Left ventricle myocardium inferior (tissue), 1 donor: ENCODE measurements around the gene VSIG8. TPM values are rescaled to one million over a fixed set of nuclear protein-coding genes. Genes with fewer than 3 reads are reported as not detected.

Experiments used
- DNase-seq: peaks from one replicate; pipeline ENCODE4 v3.0.0-alpha.2; 2020
- H3K27ac ChIP-seq: fragments of 200-600 bp; replicated peaks from 2 replicates; pipeline ENCODE4 v1.8.0; 2021
- H3K27me3 ChIP-seq: fragments of 200-600 bp; 2 replicates; pipeline ENCODE4 v1.8.0; 2021; ENCODE audit warnings: low read depth
- H3K36me3 ChIP-seq: fragments of 200-600 bp; 2 replicates; pipeline ENCODE4 v1.8.0; 2021
- H3K4me1 ChIP-seq: fragments of 200-600 bp; 2 replicates; pipeline ENCODE4 v1.8.0; 2021
- H3K4me3 ChIP-seq: fragments of 200-600 bp; 2 replicates; pipeline ENCODE4 v1.8.0; 2021; ENCODE audit warnings: mild to moderate bottlenecking, moderate library complexity
- H3K9me3 ChIP-seq: fragments of 200-600 bp; replicated peaks from 2 replicates; pipeline ENCODE4 v1.8.0; 2021
- CTCF ChIP-seq: fragments of 200-600 bp; IDR thresholded peaks from 2 replicates; pipeline ENCODE4 v1.8.0; 2021; ENCODE audit warnings: antibody characterized with exemption, mild to moderate bottlenecking, borderline replicate concordance
- intact Hi-C: fragments of 100-400 bp; cut with micrococcal nuclease; formaldehyde crosslinking; loops from one replicate; pipeline ENCODE4 v1.11.0; 2022
- total RNA-seq: library from RNA; stranded (reverse); fragmentation: NEBNext Ultra II Directional; extraction: Animal tissue kit (Norgen Biotek cat#: 25700); gene quantifications from one replicate; pipeline ENCODE4 v1.2.1, GENCODE V29; 2021
- donor health status: DM: no; HTN: yes; CAD: no; lungs with severe emphysema.

Gene VSIG8
- total RNA-seq, 1 donor from 2014 or later: not detected

GRCh38 chr1:159873530-159874143 is 11.2 kb upstream of the VSIG8 start:
- no peaks in the 10 kb centered on the region for H3K9me3 ChIP-seq
- peaks cover 12% of the 10 kb centered on the region for H3K27me3 ChIP-seq
- no peaks in the 10 kb centered on the region for H3K36me3 ChIP-seq
- no peak for TF ChIP-seq CTCF
- DNase-seq: no peak
- H3K27ac ChIP-seq: no peak overlapping the region
- H3K4me3 ChIP-seq: no peak overlapping the region
- H3K4me1 ChIP-seq: no peaks in the 10 kb centered on the region
- intact Hi-C loops: no loop called here

- Histone ChIP-seq H3K36me3 (no peaks in the 10 kb centered on the region), H3K9me3 (no peaks in the 10 kb centered on the region), H3K27ac (no peak overlapping the region), H3K4me1 (peaks cover 7% of the 10 kb centered on the region), H3K27me3 (peaks cover 12% of the 10 kb centered on the region), H3K4me3 (no peak overlapping the region)
- no peak for TF ChIP-seq CTCF
- DNase-seq: no peak
- intact Hi-C loops: no loop called here
Observed at GRCh38 chr1:159872891-159873290, 10.4 kb upstream of the VSIG8 start.

GRCh38 chr1:159870704-159871103 is 8.2 kb upstream of the VSIG8 start:
- no peak overlapping the region for H3K4me3 ChIP-seq
- H3K27ac ChIP-seq: no peak overlapping the region
- H3K36me3 ChIP-seq: no peaks in the 10 kb centered on the region
- H3K9me3 ChIP-seq: no peaks in the 10 kb centered on the region
- TF ChIP-seq CTCF: no peak
- intact Hi-C loops: no loop called here
- peaks cover 17% of the 10 kb centered on the region for H3K4me1 ChIP-seq
- no peak for DNase-seq
- peaks cover 12% of the 10 kb centered on the region for H3K27me3 ChIP-seq

- H3K36me3 ChIP-seq: no peaks in the 10 kb centered on the region
- no peak overlapping the region for H3K4me3 ChIP-seq
- H3K4me1 ChIP-seq: peaks cover 17% of the 10 kb centered on the region
- H3K27me3 ChIP-seq: peaks cover 12% of the 10 kb centered on the region
- no peaks in the 10 kb centered on the region for H3K9me3 ChIP-seq
- intact Hi-C loops: no loop called here
- H3K27ac ChIP-seq: no peak overlapping the region
- TF ChIP-seq CTCF: no peak
- DNase-seq: no peak
Observed at GRCh38 chr1:159869607-159870006, 7.2 kb upstream of the VSIG8 start.

- no peak overlapping the region for H3K27ac ChIP-seq
- intact Hi-C loops: no loop called here
Observed at GRCh38 chr1:159869173-159869572, 6.7 kb upstream of the VSIG8 start.

More at GRCh38 chr1:159869173-159869572, 6.7 kb upstream of the VSIG8 start:
- Histone ChIP-seq H3K36me3 (no peaks in the 10 kb centered on the region), H3K27me3 (peaks cover 12% of the 10 kb centered on the region), H3K4me3 (no peak overlapping the region), H3K4me1 (peaks cover 17% of the 10 kb centered on the region), H3K9me3 (no peaks in the 10 kb centered on the region)
- DNase-seq: no peak
- TF ChIP-seq CTCF: no peak
